ENCODE data around the gene DMC1. TPM values are rescaled to one million over a fixed set of nuclear protein-coding genes. Genes with fewer than 3 reads are reported as not detected.

The DMC1 gene
- total RNA-seq, 1 experiment from 2014 or later = 0.89 TPM

DNA sequence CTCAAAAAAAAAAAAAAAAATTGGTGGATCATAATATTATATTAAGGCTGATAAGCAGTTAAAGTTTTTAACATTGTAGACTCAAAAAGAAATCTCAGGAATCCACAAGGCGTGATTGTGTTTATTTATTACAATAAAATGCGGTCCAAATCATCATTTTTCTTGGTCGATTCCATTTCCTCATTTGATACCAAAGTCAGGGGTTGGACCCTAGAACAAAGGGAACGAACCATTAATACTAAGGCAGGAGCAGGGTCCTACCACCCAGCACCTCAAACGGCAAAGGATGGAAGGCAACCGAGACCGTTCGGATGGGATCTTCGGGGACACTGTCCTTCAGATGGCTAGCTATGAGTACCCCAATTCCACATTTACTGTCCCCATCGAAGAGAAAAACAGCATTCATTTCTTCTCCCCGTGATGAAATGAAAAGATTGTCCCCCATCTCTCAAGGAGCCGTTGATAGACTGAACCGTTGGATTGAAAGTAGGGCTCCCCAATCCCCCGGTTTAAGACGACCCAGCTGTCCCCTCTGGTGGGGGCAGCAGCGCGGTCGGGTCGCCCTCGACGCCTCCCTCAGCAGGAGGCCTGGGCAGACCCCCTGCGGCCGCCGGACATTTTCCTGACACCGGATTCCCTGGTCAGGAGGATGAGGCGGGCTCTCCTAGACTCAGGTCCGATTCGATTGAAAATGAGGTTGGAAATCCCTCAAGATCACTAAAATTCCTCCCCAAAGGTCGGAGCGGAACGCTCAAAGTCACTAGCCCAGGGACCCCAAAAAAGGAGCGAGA lies 607 bp downstream of the DMC1 start:
- no peaks in the 10 kb centered on the region for H3K9me2 ChIP-seq (ENCODE audit: insufficient read depth)
- H3K79me2 ChIP-seq (ENCODE audit: insufficient read depth, low read length) = no peaks in the 10 kb centered on the region
- ChIA-PET POLR2A (no interaction called here), RAD21 (ENCODE audit: low non-redundant PET in 1 of 2, low total read pairs in 2 of 2, uncharacterized antibody in 2 of 2, unreplicated experiment in 2 of 2) (no interaction called here), CTCF (interaction anchor here (0.7 to 1.7 kb wide), 2 partner anchors 156 to 513 kb away, joined by 3 to 5 read pairs; partner anchors contain the start of gene PICK1)
- peak overlapping the region; percentile 51 for H3K9ac ChIP-seq (ENCODE audit: low read length)
- H3K4me3 ChIP-seq (replicated peaks in 1 of 2; ENCODE audit: low read depth in 1 of 2, low read length in 2 of 2) = peak overlapping the region; percentile 22 to 43
- DNase-seq (ENCODE audit: low read depth, low spot score) (no peak), ATAC-seq (no peak)
- BruUV-seq (replicated peaks) = TSS peak; percentile 97
- H3K9me3 ChIP-seq (ENCODE audit: control insufficient read depth in 1 of 2, insufficient read depth in 1 of 2, low read depth in 1 of 2, low read length in 2 of 2) = no peaks in the 10 kb centered on the region
- peak overlapping the region; percentile 74 for H3K4me2 ChIP-seq (ENCODE audit: low read length)
- H3K36me3 ChIP-seq (ENCODE audit: control insufficient read depth in 1 of 2, insufficient read depth in 2 of 2, low read length in 2 of 2) = no peaks in the 10 kb centered on the region
- intact Hi-C loops (cut with micrococcal nuclease) = no loop called here
- no peak overlapping the region for H3K27ac ChIP-seq (ENCODE audit: low read depth, low read length)
- no peak for TF ChIP-seq POLR2AphosphoS5 (IDR thresholded peaks at IDR 0.05; ENCODE audit: low read depth, low read length)
- H4K20me1 ChIP-seq (ENCODE audit: insufficient read depth) = no peaks in the 10 kb centered on the region
- H2AFZ ChIP-seq (ENCODE audit: low read depth, low read length, poor library complexity, severe bottlenecking) = peak overlapping the region; percentile 79
- H3K27me3 ChIP-seq (ENCODE audit: insufficient read depth, low read length) = no peaks in the 10 kb centered on the region
- H3K4me1 ChIP-seq (ENCODE audit: control insufficient read depth in 1 of 2, insufficient read depth in 2 of 2, low read length in 2 of 2) = peaks cover 8 to 20% of the 10 kb centered on the region in 2 experiments; a peak in 3 of 4 replicates

DNA sequence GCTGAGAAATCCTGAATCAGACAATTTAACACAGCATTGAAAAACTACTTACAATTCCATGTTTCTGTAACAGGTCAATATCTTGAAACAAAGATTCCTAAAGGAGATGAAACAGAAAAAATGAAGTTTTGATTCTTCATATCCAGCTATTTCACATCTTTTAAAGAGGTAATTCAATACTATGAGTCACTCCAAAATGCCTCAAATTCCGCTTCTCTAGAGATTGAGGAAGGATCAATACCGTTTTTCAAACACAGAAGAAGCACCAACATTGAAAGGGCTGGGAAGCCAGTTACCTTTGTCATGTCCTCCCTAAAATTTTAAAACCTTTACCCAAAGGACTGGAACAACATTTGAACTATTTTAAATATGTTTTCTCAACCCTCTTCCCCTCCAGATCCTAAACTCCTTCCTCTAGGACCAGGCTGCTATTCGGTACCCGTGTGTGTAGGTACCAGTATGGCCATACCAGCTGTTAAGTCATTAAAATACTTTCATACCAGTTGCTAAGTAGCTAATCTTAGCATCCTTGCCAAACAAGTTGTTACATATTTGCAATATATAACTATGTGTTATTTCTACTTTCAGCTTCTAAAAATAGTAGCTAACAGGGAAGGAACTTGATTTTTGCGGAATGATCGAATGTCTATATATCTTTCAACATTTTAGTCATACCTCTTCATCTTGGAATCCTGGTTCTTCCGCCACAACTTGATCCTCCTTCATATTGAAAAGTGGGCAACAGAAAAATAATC lies 2.3 kb downstream of the DMC1 start:
- no peaks in the 10 kb centered on the region for H3K9me2 ChIP-seq (ENCODE audit: insufficient read depth)
- intact Hi-C loops (cut with micrococcal nuclease) = no loop called here
- no peak overlapping the region for H3K4me2 ChIP-seq (ENCODE audit: low read length)
- H3K9ac ChIP-seq (ENCODE audit: low read length) = no peak overlapping the region
- no peak overlapping the region for H2AFZ ChIP-seq (ENCODE audit: low read depth, low read length, poor library complexity, severe bottlenecking)
- H3K4me1 ChIP-seq (ENCODE audit: control insufficient read depth in 1 of 2, insufficient read depth in 2 of 2, low read length in 2 of 2) = peaks cover 8 to 17% of the 10 kb centered on the region in 2 experiments; a peak in 3 of 4 replicates
- no peaks in the 10 kb centered on the region for H3K79me2 ChIP-seq (ENCODE audit: insufficient read depth, low read length)
- no peak for DNase-seq (ENCODE audit: low read depth, low spot score)
- H3K27ac ChIP-seq (ENCODE audit: low read depth, low read length) = no peak overlapping the region
- no peaks in the 10 kb centered on the region for H3K9me3 ChIP-seq (ENCODE audit: control insufficient read depth in 1 of 2, insufficient read depth in 1 of 2, low read depth in 1 of 2, low read length in 2 of 2)
- BruUV-seq (replicated peaks) = no TSS peak
- H3K36me3 ChIP-seq (ENCODE audit: control insufficient read depth in 1 of 2, insufficient read depth in 2 of 2, low read length in 2 of 2) = no peaks in the 10 kb centered on the region
- ATAC-seq = no peak
- no peak overlapping the region for H3K4me3 ChIP-seq (replicated peaks in 1 of 2; ENCODE audit: low read depth in 1 of 2, low read length in 2 of 2)
- ChIA-PET POLR2A (interaction anchor here (0.5 kb wide), 1 partner anchor 470 kb away, joined by 4 read pairs; no protein-coding TSS in a partner anchor), RAD21 (ENCODE audit: low non-redundant PET in 1 of 2, low total read pairs in 2 of 2, uncharacterized antibody in 2 of 2, unreplicated experiment in 2 of 2) (no interaction called here), CTCF (interaction anchor here (1.2 kb wide), 1 partner anchor 515 kb away, joined by 3 read pairs; no protein-coding TSS in a partner anchor)
- H3K27me3 ChIP-seq (ENCODE audit: insufficient read depth, low read length) = no peaks in the 10 kb centered on the region
- H4K20me1 ChIP-seq (ENCODE audit: insufficient read depth) = no peaks in the 10 kb centered on the region
- TF ChIP-seq EZH2 (IDR thresholded peaks at IDR 0.05) (no peak), SP1 (IDR thresholded peaks at IDR 0.05; ENCODE audit: low read depth) (no peak), ZNF274 (IDR thresholded peaks at IDR 0.05; ENCODE audit: low read depth, low read length) (no peak), SIN3A (IDR thresholded peaks at IDR 0.05; ENCODE audit: low read depth) (no peak), RAD21 (IDR thresholded peaks at IDR 0.05; ENCODE audit: low read depth) (no peak), YY1 (IDR thresholded peaks at IDR 0.05; ENCODE audit: extremely low read depth, insufficient replicate concordance, low read depth, low read length) (no peak), JUND (IDR thresholded peaks at IDR 0.05) (no peak), CBX3 (IDR thresholded peaks at IDR 0.05; ENCODE audit: low read depth) (no peak), TCF7L2 (IDR thresholded peaks at IDR 0.05; ENCODE audit: borderline replicate concordance, extremely low read depth, insufficient read depth, insufficient read length) (no peak), ELF1 (IDR thresholded peaks at IDR 0.05; ENCODE audit: borderline replicate concordance, low read depth) (no peak), SRF (IDR thresholded peaks at IDR 0.05; ENCODE audit: low read depth) (no peak), CEBPB (IDR thresholded peaks at IDR 0.05; ENCODE audit: low read depth) (no peak)
- TF ChIP-seq, protein P1, sequence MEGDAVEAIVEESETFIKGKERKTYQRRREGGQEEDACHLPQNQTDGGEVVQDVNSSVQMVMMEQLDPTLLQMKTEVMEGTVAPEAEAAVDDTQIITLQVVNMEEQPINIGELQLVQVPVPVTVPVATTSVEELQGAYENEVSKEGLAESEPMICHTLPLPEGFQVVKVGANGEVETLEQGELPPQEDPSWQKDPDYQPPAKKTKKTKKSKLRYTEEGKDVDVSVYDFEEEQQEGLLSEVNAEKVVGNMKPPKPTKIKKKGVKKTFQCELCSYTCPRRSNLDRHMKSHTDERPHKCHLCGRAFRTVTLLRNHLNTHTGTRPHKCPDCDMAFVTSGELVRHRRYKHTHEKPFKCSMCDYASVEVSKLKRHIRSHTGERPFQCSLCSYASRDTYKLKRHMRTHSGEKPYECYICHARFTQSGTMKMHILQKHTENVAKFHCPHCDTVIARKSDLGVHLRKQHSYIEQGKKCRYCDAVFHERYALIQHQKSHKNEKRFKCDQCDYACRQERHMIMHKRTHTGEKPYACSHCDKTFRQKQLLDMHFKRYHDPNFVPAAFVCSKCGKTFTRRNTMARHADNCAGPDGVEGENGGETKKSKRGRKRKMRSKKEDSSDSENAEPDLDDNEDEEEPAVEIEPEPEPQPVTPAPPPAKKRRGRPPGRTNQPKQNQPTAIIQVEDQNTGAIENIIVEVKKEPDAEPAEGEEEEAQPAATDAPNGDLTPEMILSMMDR (IDR thresholded peaks at IDR 0.05 in 2 of 3, conservative IDR thresholded peaks at IDR 0.05 in 1 of 3; ENCODE audit: borderline replicate concordance in 1 of 3, insufficient read depth in 1 of 3, low read depth in 2 of 3, low read length in 2 of 3) = no peak

Measured in HCT116 (cell line).